ENCODE results near the gene AIP.

AIP gene

GRCh38 chr11:67494371-67495233 lies 11.8 kb downstream of the AIP start:
- no peak for DNase-seq

GRCh38 chr11:67495234-67496005 lies 12.6 kb downstream of the AIP start:
- DNase-seq = no peak

- no peak for DNase-seq
These were observed 13.3 kb downstream of the AIP start for GRCh38 chr11:67496113-67496512.

- no peak for DNase-seq
These were observed 14.9 kb downstream of the AIP start for GRCh38 chr11:67497656-67498291.

GRCh38 chr11:67498544-67498972 lies 15.7 kb downstream of the AIP start:
- DNase-seq = no peak

GRCh38 chr11:67499808-67500483 lies 17.1 kb downstream of the AIP start:
- DNase-seq = no peak

GRCh38 chr11:67500484-67500821 lies 17.6 kb downstream of the AIP start:
- no peak for DNase-seq

- DNase-seq = no peak
These were observed 18.2 kb downstream of the AIP start for GRCh38 chr11:67500831-67501715.

GRCh38 chr11:67501854-67502253 lies 19.0 kb downstream of the AIP start:
- no peak for DNase-seq

- DNase-seq = no peak
These were observed 19.6 kb downstream of the AIP start for GRCh38 chr11:67502328-67502979.

GRCh38 chr11:67503119-67504004 lies 20.5 kb downstream of the AIP start:
- DNase-seq = no peak

GRCh38 chr11:67504005-67504949 lies 21.5 kb downstream of the AIP start:
- no peak for DNase-seq

GRCh38 chr11:67504950-67505581 lies 22.2 kb downstream of the AIP start, which contains the start of gene PITPNM1:
TSS of gene PITPNM1 (minus strand) at chr11:67505363. CDS start at chr11:67504180, 1,183 bp downstream.
- DNase-seq = peak; percentile 77

GRCh38 chr11:67505605-67506396 lies 23.0 kb downstream of the AIP start:
- peak; percentile 91 for DNase-seq

- DNase-seq = no peak
These were observed 23.7 kb downstream of the AIP start for GRCh38 chr11:67506426-67507051.

- no peak for DNase-seq
These were observed 24.5 kb downstream of the AIP start for GRCh38 chr11:67507242-67507863.
